AML-193 (cell line): ENCODE results near the gene KRABD2.
A peak's percentile ranks its signal among the peaks of the same experiment; 100 is the strongest.
"Not testable (repeated sequence)": the region's sequence is repeated elsewhere in the genome, so short reads cannot be mapped to it uniquely, and the experiment has no call there.

Experiments used
- DNase-seq, 2 experiments: peaks; one replicate each; lab custom pipeline; 2025; lab: John Stamatoyannopoulos, UW

The KRABD2 gene

DNA sequence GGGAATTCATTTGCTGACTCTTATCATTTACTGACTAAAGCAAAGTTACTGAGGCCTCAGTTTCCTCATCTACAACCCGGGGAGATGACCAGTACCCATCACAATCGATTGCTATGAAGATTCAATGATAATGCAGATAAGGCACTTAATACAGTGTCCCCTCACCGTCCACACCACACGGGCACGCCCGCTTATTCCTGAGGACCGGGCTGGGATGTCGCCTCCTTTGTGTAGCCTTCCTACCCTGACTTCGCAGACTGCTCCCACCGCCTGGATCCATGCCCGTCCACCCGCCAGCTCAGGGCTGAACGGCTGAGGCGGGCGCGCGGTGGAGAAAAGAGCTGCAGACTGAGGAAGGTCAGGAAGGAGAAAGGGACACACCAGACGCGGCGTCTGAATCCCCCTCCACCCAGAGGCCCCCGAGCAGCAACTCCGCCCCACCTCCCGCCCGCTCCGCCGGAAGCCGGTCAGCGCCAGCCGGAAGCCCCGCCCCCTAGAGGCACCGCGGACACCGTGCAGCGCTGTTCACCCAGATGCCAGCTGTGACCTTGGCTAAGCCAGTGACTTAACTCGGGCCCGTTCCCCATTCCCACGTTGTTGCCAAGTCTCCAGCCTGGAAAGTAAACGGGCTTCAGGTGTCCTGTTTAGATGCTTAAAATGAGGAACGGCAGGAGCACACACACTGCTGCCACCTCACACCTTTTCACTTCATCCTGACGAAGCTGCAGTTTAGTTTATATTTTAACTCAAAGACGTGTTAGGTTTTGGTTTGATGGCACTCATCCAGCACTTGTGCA is at the start of gene KRABD2:
KRABD2 (minus strand) TSS at position 434 of the 797 bp plus-strand sequence.
- DNase-seq = peak; percentile 49

DNA sequence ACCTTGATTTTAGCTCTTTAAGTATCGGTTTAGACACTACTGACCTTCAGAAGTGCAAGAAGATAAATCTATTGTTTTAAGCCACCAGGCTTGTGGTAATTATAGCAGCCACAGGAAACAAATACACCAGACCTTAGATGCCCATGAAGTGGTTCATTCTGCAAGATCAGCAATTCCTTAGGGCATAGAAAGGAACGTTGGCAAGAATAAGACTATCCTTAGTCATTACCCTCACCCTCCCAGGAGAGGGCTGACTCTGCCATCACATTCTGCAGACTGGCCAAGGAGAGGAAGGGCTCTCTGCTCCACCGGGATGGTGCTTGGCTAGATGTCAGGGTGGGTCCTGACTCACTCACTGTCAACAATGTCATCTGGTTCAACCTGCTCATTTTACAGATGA is 45.1 kb upstream of the KRABD2 start:
- no peak for DNase-seq

DNA sequence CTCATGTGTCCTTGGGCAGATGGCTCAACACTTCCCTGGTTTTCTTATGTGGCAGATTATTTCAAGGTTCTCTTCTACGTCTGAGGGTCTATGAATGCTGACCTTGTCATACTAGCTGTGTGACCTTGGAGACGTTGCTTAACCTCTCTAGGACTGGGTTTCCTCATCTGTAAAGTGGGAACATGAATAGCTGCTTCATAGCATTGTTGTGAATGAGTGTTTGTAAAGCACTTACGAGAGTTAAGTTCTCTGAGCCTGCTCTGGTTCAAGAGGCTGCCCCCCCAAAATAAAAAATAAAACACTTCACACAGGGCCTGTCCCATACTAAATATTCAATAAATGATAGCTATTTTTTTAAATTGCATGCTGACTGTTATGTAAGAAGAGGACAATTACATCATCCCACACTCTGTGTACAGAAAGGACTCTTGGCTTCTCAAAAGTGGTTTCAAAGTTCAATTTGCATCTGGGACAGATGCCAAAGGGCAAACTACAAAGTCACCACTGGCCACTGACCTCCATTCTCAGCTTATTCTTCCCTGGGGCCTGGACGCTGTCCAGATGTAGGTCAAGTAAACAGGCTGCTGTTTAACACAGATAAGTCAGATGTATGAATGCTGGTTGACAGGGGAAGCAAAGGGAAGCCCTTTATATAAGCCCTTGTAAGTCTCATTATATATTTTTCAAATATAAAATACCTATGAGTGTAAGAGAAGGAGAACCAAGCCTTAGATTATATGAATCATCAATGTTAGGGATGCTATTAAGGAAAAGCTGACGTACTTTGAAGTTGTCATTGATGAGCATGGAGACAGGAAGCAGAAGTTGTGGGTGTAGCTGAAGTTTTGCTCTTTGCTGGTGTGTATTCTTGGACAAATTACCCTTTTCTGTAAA is 43.8 kb upstream of the KRABD2 start:
- peak in 1 of 2 experiments; percentile 19 for DNase-seq

DNA sequence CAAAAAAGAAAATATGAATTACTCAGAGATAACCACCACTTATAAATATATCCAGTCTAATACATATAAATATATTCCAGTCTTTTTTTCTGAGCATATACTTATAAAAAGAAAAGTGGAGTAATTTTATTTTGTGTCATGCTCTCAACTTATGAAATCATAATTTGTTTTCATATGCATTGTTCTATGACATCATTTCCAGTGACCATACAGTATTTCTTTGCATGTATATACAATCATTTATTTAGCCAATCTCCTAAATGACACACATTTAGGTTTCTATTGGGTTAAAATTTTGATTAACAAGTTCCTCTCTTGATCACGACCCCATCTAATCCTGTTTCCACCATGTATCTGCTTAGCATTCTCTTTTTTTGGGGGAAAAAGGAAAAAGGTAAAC is 42.8 kb upstream of the KRABD2 start:
- no peak for DNase-seq

DNA sequence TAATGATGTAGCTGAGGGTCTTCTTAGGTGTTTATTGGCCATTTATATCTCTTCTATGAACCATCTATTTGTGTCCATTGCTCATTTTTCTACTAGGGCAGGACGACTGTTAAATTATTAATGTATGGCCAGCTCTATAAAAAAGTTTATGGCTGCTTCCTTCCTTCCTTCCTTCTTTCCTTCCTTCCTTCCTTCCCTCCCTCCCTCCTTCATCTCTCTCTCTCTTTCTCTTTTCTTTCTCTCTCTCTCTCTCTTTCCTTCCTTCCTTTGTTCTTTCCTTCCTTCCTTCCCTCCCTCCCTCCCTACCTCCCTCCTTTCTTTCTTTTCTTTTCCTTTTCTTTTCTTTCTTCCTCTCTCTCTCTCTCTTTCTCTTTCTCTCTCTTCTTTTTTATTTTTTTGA is 42.0 kb upstream of the KRABD2 start:
- DNase-seq = no peak

DNA sequence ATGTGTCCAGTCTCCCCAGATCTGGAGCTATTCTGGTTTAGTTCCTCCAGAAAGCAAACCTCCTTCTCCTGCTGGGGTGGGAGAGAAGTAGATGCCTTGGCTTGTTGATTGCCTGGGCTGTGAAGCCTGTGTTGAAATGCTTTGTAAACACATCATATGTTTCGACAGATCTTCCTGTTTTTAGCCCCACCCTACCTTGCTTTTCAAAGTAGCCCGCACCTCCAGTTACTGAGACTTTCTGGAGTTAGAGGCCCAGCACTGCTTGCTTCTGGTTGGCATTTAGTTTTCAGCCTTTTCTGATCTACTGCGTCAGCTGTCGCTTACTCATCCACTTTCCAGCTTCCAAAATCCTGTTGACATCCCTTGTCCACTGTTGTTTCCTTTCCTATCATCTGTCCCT is 41.3 kb upstream of the KRABD2 start:
- DNase-seq = no peak

DNA sequence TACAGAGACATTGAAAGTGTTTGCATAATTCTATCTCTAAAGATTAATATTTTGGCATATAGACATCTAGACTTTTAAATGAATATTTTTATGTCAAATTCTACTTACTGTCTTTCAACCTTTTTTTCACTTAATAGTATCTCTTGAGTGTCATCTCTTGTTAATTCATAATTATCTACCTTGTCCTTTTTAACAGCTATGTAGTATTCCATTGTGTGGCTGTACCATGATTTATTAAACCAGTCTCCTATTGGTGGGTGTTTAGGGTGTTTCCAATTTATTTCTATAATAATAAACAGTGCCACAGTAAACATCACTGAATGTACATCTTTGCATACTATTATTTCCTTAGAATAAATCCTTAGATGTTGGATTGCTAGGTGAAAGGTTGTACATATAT is 37.4 kb upstream of the KRABD2 start:
- DNase-seq = no peak

DNA sequence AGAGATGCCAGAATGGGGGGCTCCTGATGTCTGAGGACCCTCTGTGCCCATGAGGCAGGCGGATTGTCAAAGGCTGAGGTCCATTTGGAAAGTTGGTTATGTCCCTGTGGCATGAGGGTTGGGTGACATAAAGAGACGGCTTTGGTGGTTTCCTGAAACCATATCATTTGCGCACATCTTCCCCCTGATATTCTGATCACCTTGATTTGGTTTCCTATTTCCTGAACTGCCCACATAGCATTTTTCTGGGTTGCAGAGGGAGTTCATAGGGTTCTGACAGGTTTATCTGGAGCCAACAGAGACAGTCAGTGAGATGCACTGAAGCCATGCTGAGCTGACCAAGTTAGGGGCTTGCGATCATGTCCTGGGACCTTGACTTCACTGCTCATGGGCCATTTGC is 36.8 kb upstream of the KRABD2 start:
- DNase-seq = no peak

DNA sequence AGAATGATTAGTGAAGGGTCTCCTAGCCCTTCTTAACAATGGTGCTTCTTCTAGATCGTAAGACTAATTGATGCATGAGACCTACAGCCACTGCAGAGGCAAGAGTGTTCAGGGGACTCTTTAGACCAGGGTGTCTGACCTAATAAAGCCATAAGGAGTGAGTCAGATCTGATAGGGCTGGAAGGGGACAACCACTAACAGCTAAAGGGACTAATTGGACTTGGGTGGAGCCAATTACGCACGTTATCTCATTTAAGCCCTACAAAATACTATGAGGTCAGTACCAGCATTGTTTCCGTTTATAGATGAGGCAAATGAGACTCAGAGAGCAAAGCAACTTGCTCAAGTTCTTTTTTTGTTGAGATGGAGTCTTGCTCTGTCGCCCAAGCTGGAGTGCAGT is 35.6 kb upstream of the KRABD2 start:
- no peak for DNase-seq

DNA sequence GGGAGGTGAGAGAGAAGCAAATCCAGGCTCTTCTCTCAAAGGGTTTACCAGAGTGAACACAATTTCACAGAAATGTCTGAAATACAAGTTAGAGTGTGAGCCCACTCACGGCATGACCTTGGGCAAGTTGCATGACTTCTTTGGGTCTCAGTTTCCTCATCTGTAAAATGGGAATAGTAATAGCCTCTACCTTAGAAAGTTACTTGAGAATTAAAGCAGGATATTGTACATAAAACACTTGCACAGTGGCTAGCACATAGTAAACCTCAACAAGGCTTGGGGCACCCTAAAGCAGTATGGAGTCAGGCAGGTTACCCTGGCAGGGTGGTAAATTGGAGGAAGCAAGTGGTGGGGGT is 34.4 kb upstream of the KRABD2 start:
- no peak for DNase-seq

DNA sequence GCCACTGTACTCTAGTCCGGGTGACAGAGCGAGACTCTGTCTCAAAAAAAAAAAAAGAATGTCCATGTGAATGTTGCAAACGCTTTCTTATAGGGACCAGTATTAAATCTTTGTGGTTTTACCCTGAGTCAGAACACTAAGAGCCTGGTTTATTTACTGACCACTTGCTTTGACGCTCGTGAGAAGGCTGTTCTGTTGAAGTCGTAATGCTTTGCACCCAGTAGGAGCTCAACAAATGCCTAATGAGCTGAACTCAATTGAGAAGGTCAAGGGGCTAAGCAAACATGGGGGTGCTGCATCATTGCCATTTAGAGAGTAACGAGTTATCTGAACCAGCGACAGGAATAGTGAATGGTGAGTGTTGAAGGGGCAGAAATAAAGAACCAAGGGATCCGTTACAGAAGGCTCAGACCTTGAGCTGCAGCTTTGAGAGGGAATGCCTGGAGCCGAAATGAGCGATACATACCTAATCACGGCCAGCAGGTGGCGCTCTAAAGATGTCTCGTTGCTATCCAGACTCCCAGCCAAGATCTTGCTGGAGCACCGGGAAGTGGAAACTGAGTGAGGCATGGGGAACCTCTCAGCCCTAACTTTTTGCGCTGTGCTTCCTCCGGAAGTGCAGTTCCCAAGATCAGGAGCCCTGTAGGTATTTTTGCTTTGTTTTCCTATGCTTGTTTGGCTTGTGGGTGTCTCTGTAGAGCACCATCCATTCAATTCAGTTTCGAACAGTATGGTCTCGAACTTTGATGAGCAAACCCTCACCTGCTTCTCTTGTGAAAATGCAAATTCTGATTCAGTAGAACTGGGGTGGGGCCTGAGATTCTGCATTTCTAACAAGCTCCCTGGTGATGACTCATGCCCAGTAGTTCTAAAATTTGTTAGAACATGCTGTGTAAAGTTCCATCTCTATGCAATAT is 33.7 kb upstream of the KRABD2 start:
- DNase-seq = peak; percentile 34 to 57

DNA sequence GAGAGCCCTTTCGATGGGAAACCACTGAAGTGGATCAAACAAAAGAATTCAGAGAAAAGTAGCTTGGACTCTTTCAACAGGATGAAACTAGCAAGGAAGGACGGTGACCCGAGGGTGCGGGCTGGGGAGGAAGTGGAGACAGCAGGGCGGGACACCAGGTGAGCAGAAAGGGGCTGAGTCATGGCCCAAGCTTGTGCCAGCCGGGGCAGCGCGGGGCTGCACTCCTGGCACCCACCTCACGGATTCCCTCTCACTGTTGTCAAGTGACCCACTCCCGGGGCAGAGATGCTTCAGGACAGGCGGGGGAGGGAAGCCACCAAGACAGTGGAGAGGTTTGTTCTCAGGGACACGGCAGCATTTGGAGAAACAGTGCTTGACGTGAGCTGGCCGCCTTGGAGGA is 31.9 kb upstream of the KRABD2 start:
- no peak for DNase-seq

DNA sequence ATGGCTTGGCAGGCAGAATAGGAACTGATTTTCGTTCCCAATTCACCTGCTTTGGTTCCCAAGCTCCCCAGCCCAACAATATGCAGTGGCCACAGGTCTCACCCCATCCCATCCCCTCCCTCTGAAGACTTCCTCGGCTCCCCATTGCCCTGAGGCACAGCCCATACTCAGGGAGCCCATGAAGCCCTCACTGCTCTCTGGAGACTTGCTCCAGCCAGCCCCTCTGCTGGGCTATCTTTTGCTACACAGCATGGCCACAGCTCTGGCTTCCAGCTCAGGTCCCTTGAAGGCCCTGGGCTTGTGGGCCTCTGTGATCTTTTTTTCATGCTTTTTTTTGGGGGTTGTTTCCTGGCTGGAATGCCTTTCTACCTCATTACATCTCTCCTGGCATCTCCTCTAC is 29.7 kb upstream of the KRABD2 start:
- DNase-seq = no peak

DNA sequence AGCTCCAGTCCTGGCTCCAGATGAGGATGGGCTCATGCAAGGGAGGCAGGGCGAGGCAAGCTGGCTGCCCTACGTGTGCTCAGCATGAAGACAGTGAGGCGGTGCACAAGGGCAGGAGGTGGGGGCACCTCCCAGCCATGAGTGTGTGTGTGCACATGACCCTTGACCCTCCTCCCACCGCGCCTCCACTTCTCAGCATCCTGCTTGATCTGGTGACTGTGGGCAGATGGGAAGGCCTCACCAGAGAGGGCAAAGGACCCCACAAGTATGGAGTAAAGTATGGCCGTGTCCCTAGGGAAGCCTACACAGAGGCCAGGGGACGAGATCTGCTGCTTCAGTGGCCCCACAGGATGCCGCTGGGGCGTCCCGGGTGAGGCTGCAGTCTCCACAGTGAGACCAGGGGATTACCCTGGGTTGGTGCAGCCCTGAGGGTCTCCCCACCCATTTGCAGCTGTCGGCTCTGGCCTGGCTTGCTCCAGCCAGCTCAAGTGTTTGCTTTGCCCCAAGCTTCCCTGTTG is 29.1 kb upstream of the KRABD2 start:
- no peak for DNase-seq

DNA sequence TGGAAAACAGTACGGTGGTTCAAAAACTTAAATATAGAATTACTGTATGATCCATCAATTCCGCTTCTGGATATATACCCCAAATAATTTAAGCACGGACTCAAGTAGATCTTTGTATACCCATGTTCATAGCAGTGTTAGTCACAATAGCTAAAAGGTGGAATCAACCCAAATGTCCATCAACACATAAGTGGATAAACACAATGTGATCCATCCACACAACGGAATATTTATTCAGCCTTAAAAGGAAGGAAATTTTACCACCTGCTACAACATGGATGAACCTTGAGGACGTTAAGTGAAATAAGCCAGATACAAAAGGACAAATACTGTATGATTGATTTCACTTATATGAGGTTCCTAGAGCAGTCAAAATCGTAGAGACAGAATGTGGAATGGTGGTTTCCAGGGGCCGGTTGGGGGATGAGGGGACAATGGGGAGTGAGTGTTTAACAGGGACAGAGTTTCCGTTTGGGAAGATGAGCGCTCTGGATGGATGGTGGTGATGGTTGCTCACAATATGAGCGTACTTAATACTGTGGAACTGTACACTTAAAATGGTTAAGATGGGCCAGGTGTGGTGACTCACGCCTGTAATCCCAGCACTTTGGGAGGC is 26.5 kb upstream of the KRABD2 start:
- no peak for DNase-seq

DNA sequence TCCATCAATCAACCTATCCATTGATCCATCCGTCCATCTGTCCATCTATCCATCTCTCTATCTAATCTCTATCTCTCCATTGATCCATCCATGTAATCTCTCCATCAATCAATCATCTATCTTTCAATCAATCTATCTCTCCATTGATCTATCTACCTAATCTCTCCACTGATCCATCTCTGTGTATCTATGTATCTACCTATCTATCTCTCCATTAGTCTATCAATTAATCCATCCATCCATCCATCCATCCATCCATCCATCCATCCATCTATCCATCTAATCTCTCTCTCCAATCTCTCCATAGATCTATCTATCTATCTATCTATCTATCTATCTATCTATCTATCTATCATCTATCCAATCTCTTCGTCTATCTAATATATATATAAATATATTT is 24.6 kb upstream of the KRABD2 start:
- DNase-seq = no peak

DNA sequence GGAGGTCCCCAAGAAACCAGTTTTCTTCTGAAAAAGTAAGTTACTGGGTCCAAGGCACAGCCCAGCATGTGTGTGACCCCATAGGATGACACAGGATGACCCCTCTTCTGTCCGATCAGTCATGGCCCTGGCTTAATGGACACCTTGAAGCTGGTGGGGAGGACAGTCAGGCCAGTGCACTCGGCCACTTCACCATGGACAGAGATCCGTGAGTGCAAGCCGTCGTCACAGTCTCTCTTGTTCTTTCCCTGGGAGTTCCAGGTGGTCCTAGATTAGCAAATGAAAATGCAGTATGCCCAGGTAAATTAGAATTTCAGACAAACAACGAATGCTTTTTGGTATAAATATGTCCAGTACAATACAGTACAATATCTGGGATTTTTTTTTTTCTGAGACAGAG is 22.5 kb upstream of the KRABD2 start:
- no peak for DNase-seq

DNA sequence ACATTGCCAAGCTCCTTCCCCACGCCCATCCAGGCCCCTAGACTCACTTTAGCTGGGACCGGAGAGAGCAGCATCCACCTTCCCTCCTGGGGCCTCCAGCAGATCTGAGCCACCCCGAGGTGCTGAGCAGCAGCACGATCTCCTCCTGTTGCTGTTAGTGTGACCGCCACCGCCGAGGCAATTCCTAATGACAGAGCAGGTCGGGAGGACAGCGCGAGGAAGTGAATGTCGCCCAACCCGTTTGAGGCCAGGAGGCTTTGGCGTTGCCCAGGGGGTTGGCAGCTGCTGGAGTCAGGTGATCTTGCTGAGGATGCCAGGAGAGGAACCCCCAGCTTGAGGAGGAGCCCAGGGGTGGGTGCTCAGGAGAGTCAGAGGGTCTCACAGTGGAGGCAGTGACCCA is 21.1 kb upstream of the KRABD2 start, which contains the start of gene RNF222:
RNF222 (minus strand) TSS at position 192 of the 400 bp plus-strand sequence. CDS start 4,366 bp downstream, outside the sequence.
- no peak for DNase-seq

DNA sequence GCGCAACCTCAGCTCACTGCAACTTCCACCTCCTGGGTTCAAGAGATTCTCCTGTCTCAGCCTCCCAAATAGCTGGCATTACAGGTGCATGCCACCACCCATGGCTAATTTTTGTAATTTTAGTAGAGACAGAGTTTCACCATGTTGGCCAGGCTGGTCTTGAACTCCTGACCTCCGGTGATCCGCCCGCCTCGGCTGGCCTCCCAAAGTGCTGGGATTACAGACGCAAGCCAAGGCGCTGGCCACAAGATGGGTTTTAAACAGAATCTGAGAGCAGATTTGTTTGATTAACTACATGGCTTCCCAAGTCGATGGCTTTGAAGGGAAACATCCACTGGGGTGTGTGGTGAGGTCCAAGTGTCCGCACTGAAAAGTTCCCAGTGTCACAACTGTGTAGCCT is 18.0 kb upstream of the KRABD2 start:
- not testable (repeated sequence) for DNase-seq

DNA sequence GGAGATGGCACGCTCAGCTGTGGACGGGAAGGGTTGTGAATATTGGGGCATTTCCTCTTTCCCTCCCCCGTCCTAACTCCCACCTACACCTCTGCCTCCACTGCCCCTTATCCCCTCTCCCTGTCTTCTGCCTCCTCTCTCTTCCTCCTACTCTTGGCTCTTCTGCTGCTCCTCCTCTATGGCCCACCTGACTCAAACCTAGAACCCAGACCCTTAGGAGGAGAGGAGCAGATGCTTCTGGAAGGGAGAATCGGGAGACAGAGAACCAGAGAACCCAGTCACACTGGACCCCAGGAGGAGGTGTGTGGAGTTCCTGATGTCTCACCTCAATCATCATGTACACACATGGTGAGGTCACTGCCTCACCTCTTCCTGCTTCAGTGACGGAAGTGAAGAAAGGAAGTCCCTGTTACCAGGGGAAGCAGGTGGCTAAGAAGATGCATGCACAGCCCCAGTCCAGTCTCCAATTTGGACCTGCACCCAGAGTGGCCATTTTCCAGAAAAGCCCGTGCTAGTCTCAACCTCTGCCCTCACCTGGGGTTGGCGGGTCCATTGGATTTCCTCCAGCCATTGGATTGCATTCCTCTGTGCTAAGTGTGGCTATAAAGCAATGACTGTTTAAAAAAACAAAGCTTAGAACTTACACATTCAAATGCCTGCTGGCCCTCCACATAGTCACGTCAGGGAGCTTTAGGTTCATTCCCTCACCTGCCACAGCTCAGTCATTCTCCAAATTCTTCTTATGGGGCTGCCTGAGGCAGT is 17.1 kb upstream of the KRABD2 start:
- no peak for DNase-seq
